Sigmoid colon (tissue), 4 donors: ENCODE results near the gene COL5A1.

Experiments used
- EP300 ChIP-seq, 4 donors: sonication (generic); formaldehyde crosslinking; IDR thresholded peaks; one replicate each; pipeline ENCODE4 v1.6.1; 2017; ENCODE audit warnings: antibody characterized with exemption in 4 of 4
- POLR2A ChIP-seq, 2 donors: fragments of 450-650 bp; IDR thresholded peaks; one replicate each; pipeline ENCODE4 v1.6.1; 2016; ENCODE audit warnings: antibody characterized with exemption in 2 of 2, mild to moderate bottlenecking in 2 of 2, moderate library complexity in 2 of 2
- TF ChIP-seq, protein P1 (sequence below), 4 experiments: fragments of 450-650 bp in 3 of 4; fragments of 200-600 bp in 1 of 4; IDR thresholded peaks; one replicate each; pipeline ENCODE4 v1.5.1; 2016 to 2019; ENCODE audit warnings: antibody characterized with exemption in 4 of 4, mild to moderate bottlenecking in 3 of 4, moderate library complexity in 2 of 4

DNA sequence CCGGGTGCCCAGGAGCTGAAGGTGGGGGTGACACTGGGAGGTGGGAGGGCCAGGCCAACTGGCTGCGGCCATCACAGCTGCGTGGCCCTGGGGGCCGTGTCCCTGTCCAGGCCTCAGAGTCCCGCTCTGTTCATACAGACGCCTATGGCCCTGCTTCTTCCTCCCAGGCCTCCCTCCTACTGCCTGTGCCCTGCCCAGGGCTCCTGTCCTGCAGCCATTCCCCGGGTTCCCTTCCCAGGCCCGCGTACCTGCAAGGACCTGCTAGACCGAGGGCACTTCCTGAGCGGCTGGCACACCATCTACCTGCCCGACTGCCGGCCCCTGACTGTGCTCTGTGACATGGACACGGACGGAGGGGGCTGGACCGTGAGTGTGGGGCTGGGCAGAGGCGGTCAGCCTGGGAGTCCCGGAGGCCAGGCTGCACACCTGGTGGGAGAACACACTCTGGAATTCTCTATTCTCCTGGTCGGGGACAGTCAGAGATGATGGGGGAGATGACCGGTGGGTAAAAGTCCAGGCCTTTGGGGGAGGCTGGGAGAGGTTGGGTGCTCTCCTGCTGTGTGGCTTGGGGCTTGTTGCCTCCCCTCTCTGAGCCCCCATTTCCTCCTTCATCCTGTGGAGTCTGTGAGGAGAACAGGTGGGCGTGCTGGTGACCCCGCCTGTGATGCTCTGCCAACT lies 243.5 kb downstream of the COL5A1 start:
- no peak for TF ChIP-seq EP300 (IDR thresholded peaks at IDR 0.05)
- TF ChIP-seq, protein P1, sequence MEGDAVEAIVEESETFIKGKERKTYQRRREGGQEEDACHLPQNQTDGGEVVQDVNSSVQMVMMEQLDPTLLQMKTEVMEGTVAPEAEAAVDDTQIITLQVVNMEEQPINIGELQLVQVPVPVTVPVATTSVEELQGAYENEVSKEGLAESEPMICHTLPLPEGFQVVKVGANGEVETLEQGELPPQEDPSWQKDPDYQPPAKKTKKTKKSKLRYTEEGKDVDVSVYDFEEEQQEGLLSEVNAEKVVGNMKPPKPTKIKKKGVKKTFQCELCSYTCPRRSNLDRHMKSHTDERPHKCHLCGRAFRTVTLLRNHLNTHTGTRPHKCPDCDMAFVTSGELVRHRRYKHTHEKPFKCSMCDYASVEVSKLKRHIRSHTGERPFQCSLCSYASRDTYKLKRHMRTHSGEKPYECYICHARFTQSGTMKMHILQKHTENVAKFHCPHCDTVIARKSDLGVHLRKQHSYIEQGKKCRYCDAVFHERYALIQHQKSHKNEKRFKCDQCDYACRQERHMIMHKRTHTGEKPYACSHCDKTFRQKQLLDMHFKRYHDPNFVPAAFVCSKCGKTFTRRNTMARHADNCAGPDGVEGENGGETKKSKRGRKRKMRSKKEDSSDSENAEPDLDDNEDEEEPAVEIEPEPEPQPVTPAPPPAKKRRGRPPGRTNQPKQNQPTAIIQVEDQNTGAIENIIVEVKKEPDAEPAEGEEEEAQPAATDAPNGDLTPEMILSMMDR (IDR thresholded peaks at IDR 0.05) = no peak
- no peak for TF ChIP-seq POLR2A (IDR thresholded peaks at IDR 0.05)
